ENCODE measurements around the gene BET1. TPM values are rescaled to one million over a fixed set of nuclear protein-coding genes. Genes with fewer than 3 reads are reported as not detected.

Gene BET1
- total RNA-seq, 4 donors from 2014 or later: 9.0 to 17.7 (median 15.7) TPM

GRCh38 chr7:94015538-94015937, 11.4 kb upstream of the BET1 start:
- Histone ChIP-seq H3K27me3 (no peaks in the 10 kb centered on the region), H3K4me3 (no peak overlapping the region), H3K36me3 (no peaks in the 10 kb centered on the region), H3K9me3 (no peaks in the 10 kb centered on the region), H3K27ac (no peak overlapping the region), H3K4me1 (no peaks in the 10 kb centered on the region)
- intact Hi-C loops (cut with DNase I): no loop called here
- DNase-seq: no peak
- no peak for TF ChIP-seq CTCF (IDR thresholded peaks at IDR 0.05)
- TF ChIP-seq POLR2A (IDR thresholded peaks at IDR 0.05): no peak

GRCh38 chr7:94012746-94013145, 8.6 kb upstream of the BET1 start:
- no peak overlapping the region for H3K4me3 ChIP-seq
- WGBS, 2 donors: 44 to 71% methylated on average over 1 of the region's 1 CpG
- DNase-seq: no peak
- no peaks in the 10 kb centered on the region for H3K27me3 ChIP-seq
- TF ChIP-seq POLR2A (IDR thresholded peaks at IDR 0.05): no peak
- TF ChIP-seq CTCF (IDR thresholded peaks at IDR 0.05): no peak
- no peaks in the 10 kb centered on the region for H3K36me3 ChIP-seq
- no peaks in the 10 kb centered on the region for H3K9me3 ChIP-seq
- no peak overlapping the region for H3K27ac ChIP-seq
- intact Hi-C loops (cut with DNase I): no loop called here
- H3K4me1 ChIP-seq: no peaks in the 10 kb centered on the region

- Histone ChIP-seq H3K9me3 (no peaks in the 10 kb centered on the region), H3K27ac (no peak overlapping the region), H3K4me1 (no peaks in the 10 kb centered on the region), H3K36me3 (no peaks in the 10 kb centered on the region), H3K27me3 (no peaks in the 10 kb centered on the region), H3K4me3 (no peak overlapping the region)
- intact Hi-C loops (cut with DNase I): no loop called here
- DNase-seq: no peak
- TF ChIP-seq CTCF (IDR thresholded peaks at IDR 0.05) (no peak), POLR2A (IDR thresholded peaks at IDR 0.05) (no peak)
- 88 to 100% methylated on average over 3 to 17 of the region's 35 CpGs for WGBS, 2 donors
Measured at GRCh38 chr7:94011714-94012353, 7.7 kb upstream of the BET1 start.

- no peaks in the 10 kb centered on the region for H3K36me3 ChIP-seq
- intact Hi-C loops (cut with DNase I): no loop called here
- no peak overlapping the region for H3K27ac ChIP-seq
- peaks cover 0 to 10% (median under 1%) of the 10 kb centered on the region in 3 donors for H3K4me1 ChIP-seq
- H3K4me3 ChIP-seq: no peak overlapping the region
- no peak for TF ChIP-seq POLR2A (IDR thresholded peaks at IDR 0.05)
- no peak for TF ChIP-seq CTCF (IDR thresholded peaks at IDR 0.05)
- no peak for DNase-seq
- no peaks in the 10 kb centered on the region for H3K27me3 ChIP-seq
- WGBS, 2 donors: 63 to 71% methylated on average over 2 of the region's 2 CpGs
- H3K9me3 ChIP-seq: no peaks in the 10 kb centered on the region
Measured at GRCh38 chr7:94008537-94008936, 4.4 kb upstream of the BET1 start.

- Histone ChIP-seq H3K4me1 (peaks cover 7 to 36% (median 12%) of the 10 kb centered on the region in 3 donors), H3K4me3 (no peak overlapping the region), H3K27me3 (no peaks in the 10 kb centered on the region), H3K9me3 (no peaks in the 10 kb centered on the region), H3K27ac (no peak overlapping the region), H3K36me3 (no peaks in the 10 kb centered on the region)
- no peak for DNase-seq
- intact Hi-C loops (cut with DNase I): no loop called here
- 72 to 79% methylated on average over 3 of the region's 3 CpGs for WGBS, 2 donors
- no peak for TF ChIP-seq CTCF (IDR thresholded peaks at IDR 0.05)
- no peak for TF ChIP-seq POLR2A (IDR thresholded peaks at IDR 0.05)
Measured at GRCh38 chr7:94005753-94006152, 1.6 kb upstream of the BET1 start.

Measured in esophagus squamous epithelium (tissue), 5 donors.